ENCODE results near the gene SP1.

Gene SP1

DNA sequence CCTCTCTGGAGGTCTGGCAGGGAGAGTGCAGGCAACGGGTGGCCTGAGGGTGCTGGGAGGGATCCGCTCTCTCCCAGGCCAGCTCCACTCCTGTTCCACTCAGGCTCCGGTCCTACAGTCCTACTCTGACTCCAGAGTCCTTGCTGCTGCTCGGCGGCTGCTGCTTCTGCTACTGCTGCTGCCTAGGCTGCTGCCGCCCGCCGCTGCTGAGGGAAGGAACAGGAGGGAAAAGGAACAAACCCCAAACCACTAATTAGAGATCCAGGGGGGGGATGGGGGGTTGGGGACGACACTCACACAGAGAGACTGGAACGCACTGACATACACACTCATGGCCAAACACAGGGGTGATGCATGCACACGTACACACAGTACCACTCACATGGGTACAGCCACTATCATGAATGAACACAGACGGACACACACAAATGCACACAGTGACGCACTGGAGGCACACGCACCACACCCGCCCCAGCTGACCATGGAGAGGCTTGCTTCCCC, 43.7 kb upstream of the SP1 start, which contains the start of gene SP7:
Gene SP7 (minus strand): TSS at position 174 of the 501 bp plus-strand sequence. CDS start 708 bp downstream, outside the sequence.
- DNase-seq (ENCODE audit: extremely low read depth, low read depth): no peak
- H3K4me3 ChIP-seq (replicated peaks; ENCODE audit: low read depth, low read length): no peak within 1 kb of the TSS
- TF ChIP-seq, protein P1, sequence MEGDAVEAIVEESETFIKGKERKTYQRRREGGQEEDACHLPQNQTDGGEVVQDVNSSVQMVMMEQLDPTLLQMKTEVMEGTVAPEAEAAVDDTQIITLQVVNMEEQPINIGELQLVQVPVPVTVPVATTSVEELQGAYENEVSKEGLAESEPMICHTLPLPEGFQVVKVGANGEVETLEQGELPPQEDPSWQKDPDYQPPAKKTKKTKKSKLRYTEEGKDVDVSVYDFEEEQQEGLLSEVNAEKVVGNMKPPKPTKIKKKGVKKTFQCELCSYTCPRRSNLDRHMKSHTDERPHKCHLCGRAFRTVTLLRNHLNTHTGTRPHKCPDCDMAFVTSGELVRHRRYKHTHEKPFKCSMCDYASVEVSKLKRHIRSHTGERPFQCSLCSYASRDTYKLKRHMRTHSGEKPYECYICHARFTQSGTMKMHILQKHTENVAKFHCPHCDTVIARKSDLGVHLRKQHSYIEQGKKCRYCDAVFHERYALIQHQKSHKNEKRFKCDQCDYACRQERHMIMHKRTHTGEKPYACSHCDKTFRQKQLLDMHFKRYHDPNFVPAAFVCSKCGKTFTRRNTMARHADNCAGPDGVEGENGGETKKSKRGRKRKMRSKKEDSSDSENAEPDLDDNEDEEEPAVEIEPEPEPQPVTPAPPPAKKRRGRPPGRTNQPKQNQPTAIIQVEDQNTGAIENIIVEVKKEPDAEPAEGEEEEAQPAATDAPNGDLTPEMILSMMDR (IDR thresholded peaks at IDR 0.05; ENCODE audit: low read depth, low read length, missing control alignments): no peak

DNA sequence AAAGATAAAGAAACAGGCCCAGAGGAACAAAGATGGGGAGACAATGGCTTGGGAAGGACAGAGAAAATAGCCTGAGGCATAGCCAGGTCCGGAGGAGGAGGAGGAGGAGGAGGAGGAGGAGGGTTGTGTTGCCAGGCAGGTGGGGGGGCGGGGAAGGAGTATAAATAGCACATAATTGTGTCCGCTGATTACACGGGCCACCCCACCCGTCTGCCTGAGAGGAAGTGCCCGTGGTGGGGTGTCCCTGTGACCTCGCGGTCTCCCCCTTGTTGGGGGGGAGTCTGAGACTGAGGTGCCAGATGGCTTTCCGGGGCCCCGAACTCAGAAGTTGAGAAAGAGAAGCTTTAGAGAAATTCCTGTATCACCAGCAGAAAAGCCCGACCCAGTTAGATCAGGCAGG, 42.0 kb upstream of the SP1 start:
- TF ChIP-seq, protein P1 (IDR thresholded peaks at IDR 0.05; ENCODE audit: low read depth, low read length, missing control alignments): no peak
- no peak for DNase-seq (ENCODE audit: extremely low read depth, low read depth)
- H3K4me3 ChIP-seq (replicated peaks; ENCODE audit: low read depth, low read length): no peak overlapping the region

DNA sequence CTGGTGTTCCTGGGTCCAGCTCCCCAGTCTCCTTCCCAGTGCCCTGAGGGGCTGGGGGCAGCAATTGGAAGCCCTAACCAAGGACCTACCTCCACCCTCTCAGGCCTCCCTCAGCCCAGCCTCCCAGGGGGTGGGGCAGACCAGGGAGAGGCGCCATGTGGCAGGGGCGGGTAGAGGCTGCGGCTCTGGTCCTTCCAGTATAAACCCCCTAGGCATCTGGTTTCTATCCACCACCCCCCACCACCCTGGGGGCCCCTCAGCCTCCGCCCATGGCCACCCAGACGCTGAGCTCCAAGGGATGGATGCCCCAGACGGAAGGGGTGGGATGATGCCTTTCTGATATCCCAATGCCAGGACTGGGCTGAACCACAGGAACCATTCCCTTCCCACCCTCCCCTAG, 41.1 kb upstream of the SP1 start:
- H3K4me3 ChIP-seq (replicated peaks; ENCODE audit: low read depth, low read length): no peak overlapping the region
- TF ChIP-seq, protein P1 (IDR thresholded peaks at IDR 0.05; ENCODE audit: low read depth, low read length, missing control alignments): no peak
- DNase-seq (ENCODE audit: extremely low read depth, low read depth): no peak

DNA sequence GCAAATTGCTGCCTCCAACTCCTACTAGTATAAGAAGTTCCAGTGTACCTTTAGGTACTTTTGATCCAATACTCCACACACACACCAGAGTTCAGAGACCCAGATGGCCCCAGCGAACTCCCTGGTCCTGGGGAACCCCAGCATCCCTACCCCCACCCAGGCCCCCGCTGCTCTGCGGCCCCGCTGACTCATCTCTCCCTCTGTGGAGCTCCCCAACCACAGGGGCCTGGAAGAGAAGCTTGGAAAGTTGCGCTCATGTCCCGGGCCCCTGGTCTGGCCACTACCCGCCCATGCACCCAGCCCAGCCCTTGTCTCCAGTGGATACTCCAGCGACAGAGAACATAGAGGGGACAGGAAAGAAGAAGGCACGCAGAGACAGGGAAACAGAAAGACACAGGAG, 39.6 kb upstream of the SP1 start:
- DNase-seq (ENCODE audit: extremely low read depth, low read depth): no peak
- TF ChIP-seq, protein P1 (IDR thresholded peaks at IDR 0.05; ENCODE audit: low read depth, low read length, missing control alignments): no peak

DNA sequence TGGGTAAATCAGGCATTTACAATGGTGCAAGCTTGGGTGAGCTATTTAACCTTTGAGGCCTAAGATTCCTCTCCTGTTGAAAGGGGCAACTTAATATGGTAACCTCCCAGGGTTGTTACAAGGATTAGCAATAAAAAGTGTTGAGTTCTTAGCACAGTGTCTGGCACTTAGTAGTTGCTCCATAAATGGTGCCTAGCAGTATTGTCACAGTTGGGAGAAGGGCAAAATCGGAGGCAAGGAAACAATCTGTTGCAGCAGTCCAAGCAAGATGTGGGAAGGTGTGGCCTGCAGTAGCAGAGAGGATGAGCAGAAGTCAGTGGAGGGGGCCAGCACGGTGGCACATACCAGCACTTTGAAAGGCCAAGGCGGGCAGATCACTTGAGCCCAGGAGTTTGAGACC, 36.5 kb upstream of the SP1 start:
- no peak overlapping the region for H3K4me3 ChIP-seq (replicated peaks; ENCODE audit: low read depth, low read length)
- no peak for DNase-seq (ENCODE audit: extremely low read depth, low read depth)

More for the DNA sequence above, 39.6 kb upstream of the SP1 start:
- no peak overlapping the region for H3K4me3 ChIP-seq (replicated peaks; ENCODE audit: low read depth, low read length)

DNA sequence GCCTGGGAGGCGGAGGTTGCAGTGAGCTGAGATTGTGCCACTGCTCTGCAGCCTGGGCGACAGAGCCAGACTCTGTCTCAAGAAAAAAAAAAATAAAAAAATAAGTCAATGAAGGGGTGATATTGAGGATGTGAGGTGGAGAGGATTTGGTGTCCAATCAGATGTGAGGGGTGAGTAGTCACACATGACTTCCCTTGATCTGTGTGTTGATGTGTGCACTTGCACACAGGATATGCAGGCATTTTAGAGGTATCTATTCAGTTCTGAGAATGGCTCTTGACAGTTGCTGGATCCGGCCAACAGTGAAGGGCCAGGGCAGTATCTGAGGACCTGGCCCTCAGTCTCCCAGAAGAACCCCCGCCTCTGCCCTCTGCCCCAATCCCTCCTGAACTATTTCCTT, 36.0 kb upstream of the SP1 start:
- TF ChIP-seq, protein P1 (IDR thresholded peaks at IDR 0.05; ENCODE audit: low read depth, low read length, missing control alignments): no peak
- DNase-seq (ENCODE audit: extremely low read depth, low read depth): no peak
- H3K4me3 ChIP-seq (replicated peaks; ENCODE audit: low read depth, low read length): no peak overlapping the region

More for the DNA sequence above, 36.5 kb upstream of the SP1 start:
- TF ChIP-seq, protein P1 (IDR thresholded peaks at IDR 0.05; ENCODE audit: low read depth, low read length, missing control alignments): no peak

DNA sequence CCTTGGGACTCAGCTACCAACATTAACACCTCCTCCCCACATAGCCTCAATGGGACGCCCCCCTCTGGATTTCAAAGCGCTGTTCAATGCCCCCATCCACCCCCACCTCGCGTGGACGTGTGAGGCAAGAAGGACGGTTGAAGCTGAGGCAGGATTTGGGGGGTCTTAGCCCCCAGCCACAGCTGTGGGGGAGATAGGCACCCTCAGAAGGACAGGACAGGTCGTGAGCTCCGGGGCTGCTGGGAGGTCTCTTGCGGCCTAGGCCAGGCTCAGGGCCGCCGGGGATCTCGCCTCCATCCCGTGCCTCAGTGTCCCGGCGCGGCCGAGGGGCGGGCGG, 35.5 kb upstream of the SP1 start:
- DNase-seq (ENCODE audit: extremely low read depth, low read depth): no peak
- peak overlapping the region; percentile 56 for H3K4me3 ChIP-seq (replicated peaks; ENCODE audit: low read depth, low read length)
- TF ChIP-seq, protein P1 (IDR thresholded peaks at IDR 0.05; ENCODE audit: low read depth, low read length, missing control alignments): no peak
